GF-D8 (cell line): ENCODE results near the gene FPGS.
"Not testable (repeated sequence)": the region's sequence is repeated elsewhere in the genome, so short reads cannot be mapped to it uniquely, and the experiment has no call there.

Source experiments
- DNase-seq: peaks from one replicate; lab custom pipeline; 2025; lab: John Stamatoyannopoulos, UW

FPGS gene

GRCh38 chr9:127802576-127803443 lies at the start of gene FPGS:
Gene FPGS (plus strand): TSS chr9:127802882. CDS start chr9:127802925, 43 bp downstream.
- peak; percentile 48 for DNase-seq

DNA sequence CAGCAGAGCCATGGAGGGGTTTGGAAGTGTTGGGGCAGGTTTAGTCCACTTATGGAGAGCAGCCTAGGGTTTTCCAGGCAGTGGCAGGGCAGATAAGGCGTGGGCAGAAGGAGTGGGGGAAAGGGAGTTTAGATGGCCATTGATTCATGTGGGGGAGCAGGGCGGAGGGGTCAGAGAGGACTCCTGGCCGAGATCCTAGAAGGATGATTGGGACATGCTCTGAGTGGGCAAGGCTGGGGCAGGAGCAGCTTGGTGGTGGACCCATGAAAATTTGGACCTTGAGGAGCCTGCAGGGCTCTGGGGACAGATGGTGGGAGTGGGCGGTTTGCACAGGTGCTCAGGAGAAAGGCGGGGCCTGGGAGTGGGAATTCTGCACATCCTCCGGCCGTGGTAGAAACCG lies 49.5 kb upstream of the FPGS start:
- no peak for DNase-seq

GRCh38 chr9:127753622-127754021 lies 49.1 kb upstream of the FPGS start:
- no peak for DNase-seq

DNA sequence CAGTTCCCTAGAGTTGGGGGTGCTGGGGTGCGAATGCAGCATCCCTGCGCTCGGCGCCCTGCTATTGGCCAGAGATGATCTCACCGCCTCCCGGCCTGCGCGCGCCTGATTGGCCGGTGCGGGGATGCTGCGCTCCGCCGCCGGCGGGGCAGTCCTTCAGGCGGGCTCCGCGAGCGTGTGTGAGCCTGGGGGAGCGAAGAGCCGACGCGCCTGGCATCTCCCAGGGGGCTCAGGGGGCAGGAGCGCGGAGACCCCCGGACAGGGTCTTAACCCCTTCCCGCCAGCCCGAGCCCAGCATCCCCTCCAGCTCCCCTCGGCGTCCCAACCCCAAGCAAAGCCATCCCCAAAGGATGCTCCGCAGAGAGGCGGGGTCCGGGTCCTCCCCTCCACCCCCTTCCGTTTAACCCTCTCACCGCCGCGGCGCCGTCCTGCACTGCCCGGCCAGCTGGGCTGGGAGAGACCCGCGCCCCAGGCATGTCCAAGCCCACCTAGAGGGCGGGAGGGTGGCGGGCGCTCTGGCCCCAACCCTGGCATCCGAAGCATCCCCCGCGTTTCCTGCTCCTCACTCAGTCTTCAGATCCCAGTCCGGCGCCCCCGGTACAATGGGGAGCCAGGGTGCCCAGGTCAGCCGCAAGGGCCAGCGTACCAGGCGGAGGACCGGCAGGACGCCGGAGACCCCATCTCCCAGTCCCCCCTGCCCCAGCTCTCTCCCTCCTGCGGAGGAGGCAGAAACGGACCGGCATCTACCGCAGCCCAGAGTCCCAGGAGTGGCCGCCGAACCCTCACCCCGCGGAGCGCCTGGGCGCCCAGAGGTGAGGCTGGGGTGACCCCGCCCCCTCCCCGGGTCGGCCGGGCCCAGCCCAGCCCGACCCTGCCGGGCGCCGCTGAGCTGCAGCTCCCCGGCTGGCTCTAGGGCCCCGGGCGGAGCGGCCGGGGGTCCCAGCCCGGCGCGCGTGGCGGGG lies 48.3 kb upstream of the FPGS start:
- DNase-seq = no peak

DNA sequence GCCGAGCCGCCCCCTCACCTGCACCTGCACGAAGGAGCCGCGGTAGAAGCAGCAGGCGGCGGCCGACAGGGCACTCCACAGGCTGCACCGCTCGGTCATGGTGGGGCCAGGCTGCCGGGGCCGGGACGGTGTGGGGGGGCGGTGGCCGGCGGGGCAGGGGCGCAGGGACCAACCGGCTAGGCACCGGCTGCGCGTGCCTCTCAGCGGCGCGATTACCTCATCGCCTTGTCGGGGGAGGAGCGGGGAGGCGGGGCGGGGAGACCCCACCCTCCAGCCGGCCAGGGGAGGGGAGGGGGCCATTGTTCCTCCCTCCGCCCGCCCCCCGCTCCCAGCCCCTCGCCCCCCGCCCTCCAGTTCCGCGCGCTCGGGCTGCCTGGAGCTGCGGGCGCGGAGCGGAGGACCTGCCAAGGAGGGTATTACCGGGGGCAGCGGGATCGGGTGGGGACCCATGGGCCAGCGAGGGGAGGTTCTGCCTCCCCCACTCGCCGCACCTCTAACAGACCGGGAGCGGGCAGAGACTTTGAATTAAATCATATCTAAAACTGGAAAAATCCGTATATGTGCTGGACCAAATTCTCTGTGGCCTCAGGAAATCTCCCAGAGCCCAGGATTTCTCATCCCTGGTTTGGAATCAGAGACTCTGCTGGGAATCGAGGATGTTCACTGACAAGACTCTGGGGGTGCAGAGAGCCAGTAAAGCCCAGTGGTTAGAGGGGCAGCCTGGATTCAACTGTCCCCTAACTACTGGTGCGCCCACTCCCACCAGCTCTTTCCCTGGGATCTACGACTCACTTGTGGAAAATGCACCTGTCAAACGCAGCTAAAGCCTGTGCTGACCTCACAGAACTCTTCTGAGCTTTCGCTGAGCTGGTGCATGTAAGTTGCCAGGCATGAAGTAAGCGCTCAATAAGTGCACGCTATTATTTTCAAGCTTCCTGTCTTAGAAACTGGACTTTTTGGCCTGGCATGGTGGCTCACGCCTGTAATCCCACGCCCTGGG lies 47.3 kb upstream of the FPGS start:
- DNase-seq = no peak

DNA sequence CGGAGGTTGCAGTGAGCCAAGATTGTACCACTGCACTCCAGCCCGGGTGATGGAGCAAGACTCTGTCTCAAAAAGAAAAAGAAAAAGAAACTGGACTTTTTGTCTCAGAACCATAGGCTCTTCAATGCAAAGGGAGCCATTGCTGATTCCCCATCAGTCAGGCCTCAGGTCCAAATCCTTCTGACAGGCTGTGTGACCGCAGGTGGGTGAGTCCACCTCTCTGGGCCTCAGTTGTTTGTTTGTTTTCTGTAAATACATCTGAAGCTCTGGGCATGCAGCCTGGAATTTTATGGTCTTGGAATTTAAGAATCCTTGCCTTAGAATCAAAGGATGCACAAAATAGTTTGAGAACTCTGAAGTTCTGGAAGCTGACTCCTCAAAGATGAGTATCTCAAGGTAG lies 46.4 kb upstream of the FPGS start:
- no peak for DNase-seq

- DNase-seq = not testable (repeated sequence)
Observed at GRCh38 chr9:127756776-127757175, 45.9 kb upstream of the FPGS start.

DNA sequence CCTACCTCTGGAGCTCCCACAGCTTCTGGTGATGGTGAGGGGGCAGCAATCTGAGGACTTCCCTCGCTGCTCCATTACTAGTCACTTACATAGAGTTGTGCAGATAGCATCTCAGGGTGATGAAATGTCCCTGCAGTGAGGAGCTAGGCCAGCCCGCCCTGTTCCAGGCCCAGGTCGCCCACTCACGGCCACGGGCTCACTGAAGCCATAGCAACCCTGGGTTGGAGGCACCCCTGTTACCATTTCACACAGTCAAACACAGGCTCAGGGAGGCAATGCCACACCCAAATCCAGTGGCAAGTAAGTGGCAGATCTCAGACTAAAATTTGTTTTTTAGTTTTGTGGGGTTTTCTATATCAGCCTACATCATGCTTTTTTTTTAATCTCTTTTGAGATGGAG lies 43.8 kb upstream of the FPGS start:
- no peak for DNase-seq

DNA sequence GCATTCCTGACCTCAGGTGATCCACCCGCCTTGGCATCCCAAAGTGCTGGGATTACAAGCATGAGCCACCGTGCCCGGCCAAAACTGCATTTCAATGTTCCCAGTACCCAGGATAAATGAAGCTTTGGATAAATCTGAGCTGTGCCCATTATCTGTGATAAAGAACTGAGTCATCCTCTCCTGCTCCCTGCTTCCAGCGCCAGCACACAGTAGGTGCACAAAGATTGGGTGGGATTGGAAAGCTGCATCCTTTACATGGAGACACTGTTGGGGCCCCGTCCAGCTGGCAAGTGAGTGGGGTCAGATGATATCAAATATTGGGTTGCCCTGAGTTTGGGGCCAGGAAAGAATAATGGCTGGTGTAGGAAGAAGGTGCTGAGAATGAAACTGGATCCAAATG lies 41.6 kb upstream of the FPGS start:
- DNase-seq = no peak

- no peak for DNase-seq
Observed at GRCh38 chr9:127761491-127761956, 41.2 kb upstream of the FPGS start.

- no peak for DNase-seq
Observed at GRCh38 chr9:127762111-127762676, 40.5 kb upstream of the FPGS start.

- no peak for DNase-seq
Observed at GRCh38 chr9:127763918-127764384, 38.7 kb upstream of the FPGS start.

DNA sequence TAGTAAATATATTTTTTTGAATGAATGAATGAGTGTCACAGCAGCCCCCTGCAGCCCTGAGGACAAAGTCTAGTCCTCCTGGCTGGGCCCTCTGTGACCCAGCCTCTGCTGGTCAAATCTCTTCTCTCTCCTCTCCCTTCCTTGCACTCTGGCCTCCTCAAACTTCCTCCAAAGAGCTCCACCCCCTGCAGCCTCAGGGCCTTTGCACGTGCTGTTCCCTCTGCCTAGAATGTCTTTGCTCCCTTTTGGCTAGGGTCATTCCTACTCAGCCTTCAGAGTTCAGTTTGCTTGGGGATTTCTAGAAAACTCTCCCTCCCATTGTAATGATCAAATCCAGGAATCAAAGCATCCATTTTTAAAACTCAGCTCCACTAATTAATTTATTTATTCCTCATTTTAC lies 37.3 kb upstream of the FPGS start:
- DNase-seq = no peak

- no peak for DNase-seq
Observed at GRCh38 chr9:127767410-127767809, 35.3 kb upstream of the FPGS start.

DNA sequence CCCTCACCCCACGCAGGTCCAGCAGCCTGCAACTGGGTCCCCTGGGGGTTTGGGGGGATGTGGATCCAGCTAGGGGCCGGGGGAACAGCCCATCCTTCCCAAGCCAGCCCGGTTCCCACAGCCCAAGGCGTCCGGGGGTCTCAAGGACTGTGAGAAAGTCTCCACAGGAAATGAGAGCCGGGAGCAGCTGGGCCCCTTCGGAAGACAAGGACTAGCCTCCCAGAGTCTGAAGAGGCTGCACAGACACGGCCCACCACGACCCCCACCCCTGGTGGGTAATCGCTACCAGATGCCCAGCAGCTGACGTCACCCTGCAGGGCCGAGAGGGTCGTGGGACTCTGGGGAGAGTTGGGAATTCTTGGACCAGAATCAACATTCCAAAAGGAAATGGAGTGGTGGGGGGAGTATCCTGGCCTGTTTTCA lies 34.8 kb upstream of the FPGS start:
- DNase-seq = no peak

DNA sequence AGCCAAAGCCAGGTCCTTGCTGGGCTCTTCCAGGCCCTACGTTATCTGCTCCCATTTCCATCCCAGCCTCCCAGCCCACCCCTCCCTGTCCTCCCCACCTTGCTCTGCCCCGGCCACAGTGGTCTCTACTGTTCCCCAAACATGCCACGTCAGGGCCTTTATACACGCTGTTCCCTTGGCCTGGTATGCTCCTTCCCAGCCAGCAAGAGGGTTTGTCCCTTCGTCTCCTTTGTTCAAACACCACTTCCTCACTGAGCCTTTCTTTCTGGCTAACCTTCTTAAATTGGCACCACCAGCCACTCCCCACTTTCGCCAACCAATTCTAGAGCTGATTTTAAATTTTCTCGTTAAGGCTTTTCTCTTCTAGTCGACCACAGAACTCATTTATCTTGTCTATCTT lies 34.0 kb upstream of the FPGS start:
- DNase-seq = no peak

GRCh38 chr9:127769101-127769500 lies 33.6 kb upstream of the FPGS start:
- DNase-seq = no peak

DNA sequence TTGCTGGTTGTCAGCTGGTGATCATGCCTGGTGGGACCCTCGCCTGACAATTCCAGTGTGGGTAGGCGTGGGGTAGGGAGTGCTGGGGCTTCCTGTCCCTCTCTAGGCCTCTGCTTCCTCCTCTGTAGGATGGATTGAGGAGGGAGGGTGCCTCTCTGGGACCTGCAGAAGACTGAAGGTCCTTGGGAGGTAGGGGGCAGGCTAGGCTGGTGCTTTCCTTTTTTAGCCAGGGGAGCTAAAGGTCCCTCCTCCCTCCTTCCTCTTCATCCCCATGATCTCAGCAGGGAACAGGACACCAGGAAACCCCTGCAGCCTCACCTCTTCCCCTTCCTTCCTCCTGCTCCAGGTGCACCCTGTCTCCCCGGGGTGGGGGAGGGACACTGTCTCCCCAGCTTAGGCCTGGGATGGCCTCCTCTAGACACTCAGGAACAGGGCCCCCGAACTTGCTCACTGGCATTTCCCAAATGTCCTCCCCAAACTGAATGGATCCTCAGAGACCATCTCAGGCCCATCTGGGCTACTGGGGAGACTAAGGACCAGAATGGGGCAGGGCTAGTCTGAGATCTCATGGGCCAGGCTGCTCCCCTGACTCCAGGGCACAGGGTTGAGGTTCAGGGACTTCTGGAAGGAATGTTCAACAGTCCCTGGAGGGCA lies 32.6 kb upstream of the FPGS start:
- peak; percentile 45 for DNase-seq

- no peak for DNase-seq
Observed at GRCh38 chr9:127770583-127770904, 32.1 kb upstream of the FPGS start.

DNA sequence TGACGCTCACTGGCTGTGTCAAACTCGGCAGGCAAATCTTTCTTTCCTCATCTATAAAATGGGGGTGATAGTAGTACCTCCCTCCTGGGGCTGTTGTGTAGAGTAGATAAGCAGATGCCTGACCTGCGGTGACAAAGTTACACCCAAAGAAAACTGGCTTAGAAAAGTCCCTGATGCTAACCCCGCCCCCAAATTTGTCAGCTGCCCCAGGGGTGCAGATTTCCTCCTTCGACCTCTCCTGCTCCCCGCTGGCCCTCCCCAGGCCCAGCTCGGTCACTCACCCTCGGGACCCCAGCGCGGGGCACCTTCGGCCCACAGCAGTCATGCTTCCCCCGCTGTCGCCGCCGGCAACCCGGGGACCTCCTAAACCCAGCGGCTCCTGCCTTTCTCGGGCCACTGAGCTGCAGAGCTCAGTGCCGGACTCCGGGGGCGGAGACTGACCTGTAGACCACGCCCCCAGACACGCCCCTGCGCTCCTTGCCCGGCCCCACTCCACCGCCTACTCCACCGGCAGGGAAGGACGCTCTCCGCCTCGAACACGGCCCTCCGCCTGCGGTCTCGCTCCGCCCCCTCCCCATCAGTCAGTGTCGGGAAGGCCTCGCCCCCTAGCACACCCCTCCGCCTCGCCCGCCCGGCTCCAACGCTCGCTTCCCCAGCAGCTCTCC lies 31.6 kb upstream of the FPGS start:
- peak; percentile 90 for DNase-seq
